K562 (cell line): ENCODE data around the gene GNG11.

ENCODE experiments used
- BHLHE40 ChIP-seq: IDR thresholded peaks from 2 replicates; pipeline ENCODE4 v1.6.1; 2011; ENCODE audit warnings: low read length, improper control_type of control experiment
- EP300 ChIP-seq: IDR thresholded peaks from 2 replicates; pipeline ENCODE4 v1.6.1; 2012; ENCODE audit warnings: low read length, improper control_type of control experiment
- ETV5 ChIP-seq: sonication (generic); formaldehyde crosslinking; IDR thresholded peaks from 2 replicates; pipeline ENCODE4 v1.4.0; 2020; ENCODE audit warnings: low read depth, mild to moderate bottlenecking, missing genetic modification reagents
- LEF1 ChIP-seq: fragments of 450-650 bp; IDR thresholded peaks from 2 replicates; pipeline ENCODE4 v1.6.1; 2016; ENCODE audit warnings: mild to moderate bottlenecking
- MCM3 ChIP-seq: fragments of 450-650 bp; IDR thresholded peaks from 2 replicates; pipeline ENCODE4 v1.6.1; 2016
- NCOA1 ChIP-seq: fragments of 450-650 bp; IDR thresholded peaks from 2 replicates; pipeline ENCODE4 v1.6.1; 2016; ENCODE audit warnings: low read depth
- NEUROD1 ChIP-seq: fragments of 150-350 bp; IDR thresholded peaks from 2 replicates; pipeline ENCODE4 v1.6.1; 2014; ENCODE audit warnings: borderline replicate concordance, low read length, low read depth; ENCODE audit not compliant: partially characterized antibody
- POLR2A ChIP-seq: fragments of 450-650 bp; conservative IDR thresholded peaks from 2 replicates; pipeline ENCODE4 v1.6.1; 2016
- POLR2AphosphoS5 ChIP-seq: IDR thresholded peaks from 2 replicates; pipeline ENCODE4 v1.6.1; 2011; ENCODE audit warnings: mild to moderate bottlenecking, low read depth, low read length, moderate library complexity; ENCODE audit not compliant: control insufficient read depth, insufficient read depth
- POU5F1 ChIP-seq: fragments of 150-350 bp; IDR thresholded peaks from 2 replicates; pipeline ENCODE4 v1.6.1; 2014; ENCODE audit warnings: borderline replicate concordance, low read length, low read depth, mild to moderate bottlenecking; ENCODE audit not compliant: partially characterized antibody
- PRPF4 ChIP-seq: fragments of 200-400 bp; formaldehyde crosslinking; IDR thresholded peaks from one replicate; pipeline ENCODE4 v1.6.1; 2017; ENCODE audit warnings: low read length, low read depth, mild to moderate bottlenecking; ENCODE audit not compliant: insufficient read depth, poor library complexity, severe bottlenecking
- TFAM ChIP-seq: fragments of 250-450 bp; sonication (Bioruptor Pico); conservative IDR thresholded peaks from 2 replicates; pipeline ENCODE4 v1.5.0; 2021; ENCODE audit warnings: mild to moderate bottlenecking, moderate library complexity
- ZBTB8A ChIP-seq: fragments of 450-650 bp; IDR thresholded peaks from 2 replicates; pipeline ENCODE4 v1.6.1; 2018; ENCODE audit warnings: mild to moderate bottlenecking, moderate library complexity; ENCODE audit not compliant: partially characterized antibody
- TF ChIP-seq, protein P1 (sequence below), 3 experiments: IDR thresholded peaks in 2 of 3; conservative IDR thresholded peaks in 1 of 3; 2 replicates each; pipeline ENCODE4 v1.5.1; 2011 to 2012; ENCODE audit warnings: low read length in 3 of 3, mild to moderate bottlenecking in 3 of 3, control low read depth in 2 of 3, improper control_type of control experiment in 1 of 3, inconsistent platforms in 1 of 3, low read depth in 1 of 3, mixed read lengths in 1 of 3, moderate library complexity in 1 of 3; ENCODE audit not compliant: insufficient read depth in 2 of 3

DNA sequence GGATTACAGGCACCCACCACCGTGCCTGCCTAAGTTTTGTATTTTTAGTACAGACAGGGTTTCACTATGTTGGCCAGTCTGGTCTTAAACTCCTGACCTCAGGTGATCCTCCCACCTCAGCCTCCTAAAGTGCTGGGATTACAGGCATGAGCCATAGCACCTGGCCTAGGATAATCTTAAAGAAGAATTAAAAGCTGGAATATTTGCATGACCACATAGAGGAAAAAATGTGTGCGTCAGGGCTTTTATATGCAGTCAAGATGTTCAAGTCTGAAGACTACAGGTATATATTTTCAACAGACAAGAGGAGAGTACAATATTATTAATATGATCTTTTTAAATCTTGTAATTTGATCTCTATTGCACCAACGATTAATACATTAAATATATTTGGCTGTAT is 39.5 kb downstream of the GNG11 start:
- TF ChIP-seq MCM3 = no peak
- no peak for TF ChIP-seq EP300
- TF ChIP-seq ZBTB8A = no peak
- no peak for TF ChIP-seq ETV5 (CRISPR knock-in tag)
- no peak for TF ChIP-seq PRPF4
- TF ChIP-seq POLR2AphosphoS5 = no peak
- no peak for TF ChIP-seq LEF1
- no peak for TF ChIP-seq NCOA1
- no peak for TF ChIP-seq TFAM (CRISPR knock-in tag)
- TF ChIP-seq NEUROD1 = no peak
- TF ChIP-seq POU5F1 = no peak
- TF ChIP-seq POLR2A = no peak
- TF ChIP-seq, protein P1, sequence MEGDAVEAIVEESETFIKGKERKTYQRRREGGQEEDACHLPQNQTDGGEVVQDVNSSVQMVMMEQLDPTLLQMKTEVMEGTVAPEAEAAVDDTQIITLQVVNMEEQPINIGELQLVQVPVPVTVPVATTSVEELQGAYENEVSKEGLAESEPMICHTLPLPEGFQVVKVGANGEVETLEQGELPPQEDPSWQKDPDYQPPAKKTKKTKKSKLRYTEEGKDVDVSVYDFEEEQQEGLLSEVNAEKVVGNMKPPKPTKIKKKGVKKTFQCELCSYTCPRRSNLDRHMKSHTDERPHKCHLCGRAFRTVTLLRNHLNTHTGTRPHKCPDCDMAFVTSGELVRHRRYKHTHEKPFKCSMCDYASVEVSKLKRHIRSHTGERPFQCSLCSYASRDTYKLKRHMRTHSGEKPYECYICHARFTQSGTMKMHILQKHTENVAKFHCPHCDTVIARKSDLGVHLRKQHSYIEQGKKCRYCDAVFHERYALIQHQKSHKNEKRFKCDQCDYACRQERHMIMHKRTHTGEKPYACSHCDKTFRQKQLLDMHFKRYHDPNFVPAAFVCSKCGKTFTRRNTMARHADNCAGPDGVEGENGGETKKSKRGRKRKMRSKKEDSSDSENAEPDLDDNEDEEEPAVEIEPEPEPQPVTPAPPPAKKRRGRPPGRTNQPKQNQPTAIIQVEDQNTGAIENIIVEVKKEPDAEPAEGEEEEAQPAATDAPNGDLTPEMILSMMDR (IDR thresholded peaks at IDR 0.05 in 2 of 3, conservative IDR thresholded peaks at IDR 0.05 in 1 of 3; ENCODE audit: insufficient read depth in 2 of 3, low read depth in 1 of 3, low read length in 3 of 3) = no peak
- no peak for TF ChIP-seq BHLHE40
